NT2/D1 (cell line): ENCODE data around the gene CFLAR.

Experiments used
- YY1 ChIP-seq: IDR thresholded peaks from 2 replicates; pipeline ENCODE4 v1.6.1; 2011; ENCODE audit not compliant: insufficient read length, insufficient read depth
- ZNF274 ChIP-seq: IDR thresholded peaks from 2 replicates; pipeline ENCODE4 v1.6.1; 2011; ENCODE audit warnings: mild to moderate bottlenecking, low read depth, low read length

DNA sequence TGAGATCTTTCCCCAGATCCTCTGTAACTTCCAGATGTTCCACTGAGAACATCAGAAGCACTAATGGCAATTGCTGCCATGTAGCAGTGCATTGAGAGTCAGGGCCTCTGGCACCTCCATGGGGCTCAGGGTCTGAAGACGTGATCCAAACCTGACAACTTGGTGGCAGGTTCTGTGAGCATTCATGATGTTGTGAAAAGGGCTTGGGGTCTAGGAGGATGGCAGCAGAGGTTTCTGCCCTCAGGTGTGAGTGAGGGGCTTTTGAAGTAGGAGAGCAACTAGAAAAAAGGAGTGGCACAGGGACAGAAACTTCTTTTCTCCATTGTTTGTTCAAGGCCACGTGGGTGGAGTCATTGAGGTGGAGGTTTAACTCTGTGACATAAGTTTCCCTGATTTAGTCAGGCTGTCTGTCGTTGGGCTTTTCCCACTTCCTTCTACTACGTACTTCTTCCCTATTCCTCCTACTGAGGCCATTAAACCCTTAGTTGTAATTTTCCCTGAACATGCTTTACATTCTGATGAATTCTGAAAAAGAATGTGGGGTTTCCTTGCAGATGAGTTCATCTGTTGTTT lies 13.1 kb downstream of the CFLAR start:
- TF ChIP-seq YY1 (no peak), ZNF274 (no peak)
